DND-41 (cell line): ENCODE measurements around the gene TANC2.

ENCODE experiments used
- EZH2 ChIP-seq: IDR thresholded peaks from 3 replicates; pipeline ENCODE4 v1.6.1; 2012; ENCODE audit warnings: borderline replicate concordance, low read depth, mild to moderate bottlenecking, moderate library complexity, low read length, inconsistent platforms; ENCODE audit not compliant: severe bottlenecking
- TF ChIP-seq, protein P1 (sequence below): IDR thresholded peaks from 2 replicates; pipeline ENCODE4 v1.5.1; 2012; ENCODE audit warnings: borderline replicate concordance, low read length, moderate library complexity, mild to moderate bottlenecking; ENCODE audit not compliant: poor library complexity, severe bottlenecking; ENCODE audit errors: extremely low read depth

DNA sequence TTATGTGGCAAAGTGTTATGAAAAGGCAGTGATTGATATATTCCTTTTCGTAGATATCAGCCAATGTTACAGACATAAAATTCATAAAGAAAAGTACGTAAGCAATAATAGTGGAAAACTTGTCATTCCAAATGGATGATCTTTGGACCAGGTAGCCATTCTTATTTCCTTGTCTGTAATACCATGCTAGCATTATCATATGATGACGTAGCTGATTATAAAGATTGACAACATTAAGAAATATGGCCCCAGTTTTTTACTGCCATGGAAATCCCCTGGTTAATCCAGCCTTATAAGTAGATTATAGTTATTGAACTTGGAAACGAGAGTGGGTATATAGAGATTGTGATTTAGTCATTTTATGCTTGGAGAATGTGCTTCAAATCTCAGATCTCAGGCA lies 8.8 kb downstream of the TANC2 start:
- TF ChIP-seq, protein P1, sequence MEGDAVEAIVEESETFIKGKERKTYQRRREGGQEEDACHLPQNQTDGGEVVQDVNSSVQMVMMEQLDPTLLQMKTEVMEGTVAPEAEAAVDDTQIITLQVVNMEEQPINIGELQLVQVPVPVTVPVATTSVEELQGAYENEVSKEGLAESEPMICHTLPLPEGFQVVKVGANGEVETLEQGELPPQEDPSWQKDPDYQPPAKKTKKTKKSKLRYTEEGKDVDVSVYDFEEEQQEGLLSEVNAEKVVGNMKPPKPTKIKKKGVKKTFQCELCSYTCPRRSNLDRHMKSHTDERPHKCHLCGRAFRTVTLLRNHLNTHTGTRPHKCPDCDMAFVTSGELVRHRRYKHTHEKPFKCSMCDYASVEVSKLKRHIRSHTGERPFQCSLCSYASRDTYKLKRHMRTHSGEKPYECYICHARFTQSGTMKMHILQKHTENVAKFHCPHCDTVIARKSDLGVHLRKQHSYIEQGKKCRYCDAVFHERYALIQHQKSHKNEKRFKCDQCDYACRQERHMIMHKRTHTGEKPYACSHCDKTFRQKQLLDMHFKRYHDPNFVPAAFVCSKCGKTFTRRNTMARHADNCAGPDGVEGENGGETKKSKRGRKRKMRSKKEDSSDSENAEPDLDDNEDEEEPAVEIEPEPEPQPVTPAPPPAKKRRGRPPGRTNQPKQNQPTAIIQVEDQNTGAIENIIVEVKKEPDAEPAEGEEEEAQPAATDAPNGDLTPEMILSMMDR, result no peak
- TF ChIP-seq EZH2, result no peak
